G401.6 (cell line): ENCODE results near the gene SLC25A45.
A peak's percentile ranks its signal among the peaks of the same experiment; 100 is the strongest.

Experiments
- FAIRE-seq: peaks from 2 replicates; lab custom pipeline; 2012; peaks lifted over from hg19 to GRCh38; lab: Jason Lieb, UNC

SLC25A45 gene

GRCh38 chr11:65386307-65387140 lies 4.1 kb upstream of the SLC25A45 start, which contains the start of gene FRMD8:
TSS of gene FRMD8 (plus strand) at chr11:65386637. CDS start at chr11:65387037, 400 bp downstream.
- no peak for FAIRE-seq

GRCh38 chr11:65384301-65384889 lies 1.9 kb upstream of the SLC25A45 start:
- no peak for FAIRE-seq

- FAIRE-seq = no peak
Measured at GRCh38 chr11:65383778-65384177, 1.3 kb upstream of the SLC25A45 start.

- no peak for FAIRE-seq
Measured at GRCh38 chr11:65382804-65383368, 440 bp upstream of the SLC25A45 start.

- no peak for FAIRE-seq
Measured at GRCh38 chr11:65381716-65382032, 772 bp downstream of the SLC25A45 start.

- FAIRE-seq = no peak
Measured at GRCh38 chr11:65380460-65381119, 1.9 kb downstream of the SLC25A45 start.

- no peak for FAIRE-seq
Measured at GRCh38 chr11:65379698-65380459, 2.6 kb downstream of the SLC25A45 start.

- no peak for FAIRE-seq
Measured at GRCh38 chr11:65378928-65379638, 3.4 kb downstream of the SLC25A45 start.

- FAIRE-seq = no peak
Measured at GRCh38 chr11:65378208-65378927, 4.1 kb downstream of the SLC25A45 start.

- FAIRE-seq = no peak
Measured at GRCh38 chr11:65377777-65378176, 4.7 kb downstream of the SLC25A45 start.

GRCh38 chr11:65377036-65377435 lies 5.4 kb downstream of the SLC25A45 start:
- FAIRE-seq = no peak

GRCh38 chr11:65376138-65376713 lies 6.2 kb downstream of the SLC25A45 start:
- no peak for FAIRE-seq

- FAIRE-seq = no peak
Measured at GRCh38 chr11:65375012-65375411, 7.4 kb downstream of the SLC25A45 start.

GRCh38 chr11:65373839-65374580 lies 8.4 kb downstream of the SLC25A45 start:
- FAIRE-seq = no peak

GRCh38 chr11:65370659-65371049 lies 11.8 kb downstream of the SLC25A45 start:
- no peak for FAIRE-seq

- FAIRE-seq = peak; percentile 80
Measured at GRCh38 chr11:65366340-65366773, 16.1 kb downstream of the SLC25A45 start.

GRCh38 chr11:65363770-65364169 lies 18.7 kb downstream of the SLC25A45 start:
- no peak for FAIRE-seq

GRCh38 chr11:65362966-65363365 lies 19.5 kb downstream of the SLC25A45 start:
- FAIRE-seq = no peak

GRCh38 chr11:65362320-65362931 lies 20.0 kb downstream of the SLC25A45 start:
- FAIRE-seq = no peak
